Fibroblast of lung (primary cell): ENCODE results near the gene SPPL2C.

Experiments
- CTCF ChIP-seq, 2 donors: IDR thresholded peaks in 1 of 2; conservative IDR thresholded peaks in 1 of 2; 1 replicate in 1 of 2; 2 replicates in 1 of 2; pipeline ENCODE4 v1.5.1; 2011 to 2012; ENCODE audit warnings: low read length in 2 of 2, control low read depth in 1 of 2, inconsistent platforms in 1 of 2, low read depth in 1 of 2, mild to moderate bottlenecking in 1 of 2
- EZH2 ChIP-seq: IDR thresholded peaks from 2 replicates; pipeline ENCODE4 v1.5.1; 2012; ENCODE audit warnings: low read length, control low read depth, mild to moderate bottlenecking; ENCODE audit errors: missing control alignments

DNA sequence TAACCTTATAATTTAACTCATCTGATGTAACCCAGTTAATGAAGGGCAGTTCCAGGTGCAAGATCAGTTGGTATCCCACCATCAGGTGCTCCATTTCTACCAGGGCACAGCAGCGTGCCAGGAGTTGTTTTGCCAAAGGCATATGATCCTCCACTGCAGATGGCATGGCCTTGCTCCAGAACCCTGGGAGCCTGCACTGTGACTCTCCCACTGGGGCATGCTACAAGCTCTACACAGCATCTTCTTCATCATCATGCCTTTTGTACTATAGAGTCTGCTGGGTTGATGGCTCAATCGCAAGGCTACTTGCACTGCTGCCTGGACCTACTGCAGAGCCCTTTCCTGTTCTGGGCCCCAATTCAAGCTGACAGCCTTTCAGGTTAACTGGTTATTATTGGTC lies 38.4 kb downstream of the SPPL2C start:
- TF ChIP-seq CTCF (conservative IDR thresholded peaks at IDR 0.05 in 1 of 2, IDR thresholded peaks at IDR 0.05 in 1 of 2; ENCODE audit: low read depth in 1 of 2, low read length in 2 of 2): no peak
- TF ChIP-seq EZH2: no peak
